Retina (tissue), 1 donor: ENCODE data around the gene CPEB2.

Experiments
- DNase-seq: peaks from one replicate; pipeline ENCODE4 v3.0.0-alpha.2; 2016

The CPEB2 gene

GRCh38 chr4:15001869-15002658 lies at the start of gene CPEB2:
TSS of gene CPEB2 (plus strand) at chr4:15002481. CDS start at chr4:15002674, 193 bp downstream.
- DNase-seq: peak; percentile 97

- no peak for DNase-seq
Observed at GRCh38 chr4:14958436-14958835, 43.8 kb upstream of the CPEB2 start.

- no peak for DNase-seq
Observed at GRCh38 chr4:14961292-14961691, 41.0 kb upstream of the CPEB2 start.

GRCh38 chr4:14965071-14965470 lies 37.2 kb upstream of the CPEB2 start:
- no peak for DNase-seq

- DNase-seq: no peak
Observed at GRCh38 chr4:14967982-14968381, 34.3 kb upstream of the CPEB2 start.

- no peak for DNase-seq
Observed at GRCh38 chr4:14977830-14978229, 24.5 kb upstream of the CPEB2 start.

- no peak for DNase-seq
Observed at GRCh38 chr4:14984448-14984847, 17.8 kb upstream of the CPEB2 start.

- DNase-seq: no peak
Observed at GRCh38 chr4:14985161-14985560, 17.1 kb upstream of the CPEB2 start.

GRCh38 chr4:14985843-14986242 lies 16.4 kb upstream of the CPEB2 start:
- DNase-seq: no peak

- DNase-seq: no peak
Observed at GRCh38 chr4:14987054-14987453, 15.2 kb upstream of the CPEB2 start.

GRCh38 chr4:14990484-14990883 lies 11.8 kb upstream of the CPEB2 start:
- no peak for DNase-seq

- no peak for DNase-seq
Observed at GRCh38 chr4:14994242-14994641, 8.0 kb upstream of the CPEB2 start.

GRCh38 chr4:15001248-15001868 lies 923 bp upstream of the CPEB2 start:
- peak; percentile 91 for DNase-seq

GRCh38 chr4:15002659-15003400 lies 549 bp downstream of the CPEB2 start:
- DNase-seq: no peak

- DNase-seq: peak; percentile 76
Observed at GRCh38 chr4:15003401-15003890, 1.2 kb downstream of the CPEB2 start.

- DNase-seq: peak; percentile 70
Observed at GRCh38 chr4:15003891-15004738, 1.8 kb downstream of the CPEB2 start.

- DNase-seq: peak; percentile 76
Observed at GRCh38 chr4:15004739-15005301, 2.5 kb downstream of the CPEB2 start.

- DNase-seq: no peak
Observed at GRCh38 chr4:15005474-15006115, 3.3 kb downstream of the CPEB2 start.

- DNase-seq: no peak
Observed at GRCh38 chr4:15006416-15007024, 4.2 kb downstream of the CPEB2 start.

- DNase-seq: no peak
Observed at GRCh38 chr4:15007201-15007600, 4.9 kb downstream of the CPEB2 start.

GRCh38 chr4:15010038-15010585 lies 7.8 kb downstream of the CPEB2 start:
- DNase-seq: no peak
